Activated naive CD8-positive, alpha-beta T cell (primary cell): Measurements from ENCODE around the gene ANXA2.

ENCODE experiments used
- H3K27ac Mint-ChIP-seq: one replicate; pipeline ENCODE4 v1.8.0; 2021; ENCODE audit warnings: mixed read lengths
- H3K27me3 Mint-ChIP-seq: one replicate; pipeline ENCODE4 v1.8.0; 2021; ENCODE audit warnings: mixed read lengths
- H3K36me3 Mint-ChIP-seq: one replicate; pipeline ENCODE4 v1.8.0; 2021; ENCODE audit warnings: mixed read lengths
- H3K4me1 Mint-ChIP-seq: one replicate; pipeline ENCODE4 v1.8.0; 2021; ENCODE audit warnings: low read depth, mixed read lengths
- H3K4me3 Mint-ChIP-seq: one replicate; pipeline ENCODE4 v1.8.0; 2021; ENCODE audit warnings: mild to moderate bottlenecking, mixed read lengths
- H3K9me3 Mint-ChIP-seq: one replicate; pipeline ENCODE4 v1.8.0; 2021; ENCODE audit warnings: low read depth, mixed read lengths

The ANXA2 gene

DNA sequence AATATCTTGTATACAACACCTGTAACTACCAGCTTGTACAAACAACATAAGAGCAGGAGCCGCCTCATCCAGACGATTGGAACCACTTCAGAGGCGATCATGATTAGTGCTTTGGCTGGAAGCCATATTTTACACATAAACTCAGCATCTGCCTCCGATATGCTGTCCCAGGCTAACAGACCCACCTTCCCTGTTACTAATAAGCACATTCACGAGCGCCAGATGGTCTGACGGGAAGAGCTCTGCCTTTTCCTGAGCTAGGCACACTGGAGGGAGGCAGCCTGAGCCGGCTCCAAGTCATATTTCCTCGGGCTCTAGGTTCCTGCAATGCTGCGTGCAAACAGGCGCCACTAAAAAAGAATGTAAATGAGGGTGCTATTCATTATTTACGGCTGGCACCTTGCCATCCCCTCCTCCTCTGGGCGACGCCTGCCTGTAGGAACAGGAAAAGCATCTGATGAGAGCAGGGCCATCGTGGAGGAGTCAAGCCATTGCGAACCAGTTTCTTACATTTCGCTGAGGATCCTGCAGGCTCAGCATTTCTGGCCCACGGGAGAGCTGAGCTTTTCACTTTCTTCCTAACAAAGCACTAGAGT, 98.2 kb downstream of the ANXA2 start:
- H3K36me3 Mint-ChIP-seq, result no peaks in the 10 kb centered on the region
- H3K4me3 Mint-ChIP-seq, result no peak overlapping the region
- H3K9me3 Mint-ChIP-seq, result peaks cover 6% of the 10 kb centered on the region
- H3K4me1 Mint-ChIP-seq, result no peaks in the 10 kb centered on the region
- H3K27me3 Mint-ChIP-seq, result no peaks in the 10 kb centered on the region
- H3K27ac Mint-ChIP-seq, result no peak overlapping the region
